ENCODE measurements around the gene ELP4. TPM values are rescaled to one million over a fixed set of nuclear protein-coding genes. Genes with fewer than 3 reads are reported as not detected.

The ELP4 gene
- total RNA-seq, 1 donor from 2014 or later = 31.4 TPM

GRCh38 chr11:31812383-31813381 is 303.1 kb downstream of the ELP4 start:
- DNase-seq = no peak

GRCh38 chr11:31813391-31814175 is 304.0 kb downstream of the ELP4 start:
- no peak for DNase-seq

- DNase-seq = no peak
These were observed 304.8 kb downstream of the ELP4 start for GRCh38 chr11:31814176-31814868.

- DNase-seq = no peak
These were observed 306.3 kb downstream of the ELP4 start for GRCh38 chr11:31815711-31816467.

- DNase-seq = no peak
These were observed 307.0 kb downstream of the ELP4 start for GRCh38 chr11:31816468-31817053.

- no peak for DNase-seq
These were observed 307.6 kb downstream of the ELP4 start for GRCh38 chr11:31817054-31817620.

GRCh38 chr11:31817621-31818424 is 308.3 kb downstream of the ELP4 start:
- DNase-seq = no peak

GRCh38 chr11:31818425-31818755 is 308.8 kb downstream of the ELP4 start:
- no peak for DNase-seq

GRCh38 chr11:31818874-31819331 is 309.3 kb downstream of the ELP4 start:
- no peak for DNase-seq

- no peak for DNase-seq
These were observed 310.3 kb downstream of the ELP4 start for GRCh38 chr11:31819621-31820437.

- no peak for DNase-seq
These were observed 310.9 kb downstream of the ELP4 start for GRCh38 chr11:31820438-31820818.

- no peak for DNase-seq
These were observed 311.7 kb downstream of the ELP4 start for GRCh38 chr11:31821235-31821764.

- no peak for DNase-seq
These were observed 312.2 kb downstream of the ELP4 start for GRCh38 chr11:31821766-31822165.

GRCh38 chr11:31822175-31822926 is 312.8 kb downstream of the ELP4 start:
- DNase-seq = no peak

GRCh38 chr11:31822927-31823643 is 313.5 kb downstream of the ELP4 start:
- no peak for DNase-seq

GRCh38 chr11:31823644-31824331 is 314.2 kb downstream of the ELP4 start:
- no peak for DNase-seq

GRCh38 chr11:31824332-31824878 is 314.8 kb downstream of the ELP4 start:
- no peak for DNase-seq

Data from skin of body (tissue), 2 donors.